ENCODE measurements around the gene IRF8. TPM values are rescaled to one million over a fixed set of nuclear protein-coding genes. Genes with fewer than 3 reads are reported as not detected.
A peak's percentile ranks its signal among the peaks of the same experiment; 100 is the strongest.
"Not testable (repeated sequence)": the region's sequence is repeated elsewhere in the genome, so short reads cannot be mapped to it uniquely, and the experiment has no call there.

The IRF8 gene
- total RNA-seq, 1 donor from 2014 or later, result 37.8 TPM

DNA sequence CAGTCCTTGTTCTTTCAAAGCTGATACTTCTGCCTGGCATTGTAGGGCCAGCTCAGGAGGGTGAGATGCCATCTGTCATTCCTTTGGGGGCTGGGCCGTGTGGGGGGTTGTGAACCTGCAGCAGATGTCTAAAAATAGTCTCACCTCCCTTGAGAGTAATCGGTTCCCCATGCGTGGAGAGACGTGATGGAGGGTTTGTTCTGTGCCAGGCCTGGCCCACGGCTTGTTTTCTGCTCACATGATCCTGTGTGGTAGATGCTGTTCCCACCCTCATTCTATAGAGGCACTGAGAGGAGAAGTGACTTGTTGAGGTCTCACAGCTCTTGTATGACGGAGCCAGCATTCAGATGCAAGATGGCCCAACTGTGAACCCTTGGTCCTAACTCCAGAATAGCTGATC is 4.6 kb downstream of the IRF8 start:
- H3K36me3 Mint-ChIP-seq (ENCODE audit: low read depth), result peaks cover 75% of the 10 kb centered on the region
- H3K27ac Mint-ChIP-seq, result no peak overlapping the region
- H3K27me3 Mint-ChIP-seq (ENCODE audit: low read depth), result no peaks in the 10 kb centered on the region
- H3K4me3 Mint-ChIP-seq (ENCODE audit: low read depth), result peak overlapping the region; percentile 85
- intact Hi-C loops (cut with micrococcal nuclease), result no loop called here
- no peak for DNase-seq (ENCODE audit: low spot score)
- peaks cover 46% of the 10 kb centered on the region for H3K4me1 Mint-ChIP-seq (ENCODE audit: low read depth)
- no peaks in the 10 kb centered on the region for H3K9me3 Mint-ChIP-seq

DNA sequence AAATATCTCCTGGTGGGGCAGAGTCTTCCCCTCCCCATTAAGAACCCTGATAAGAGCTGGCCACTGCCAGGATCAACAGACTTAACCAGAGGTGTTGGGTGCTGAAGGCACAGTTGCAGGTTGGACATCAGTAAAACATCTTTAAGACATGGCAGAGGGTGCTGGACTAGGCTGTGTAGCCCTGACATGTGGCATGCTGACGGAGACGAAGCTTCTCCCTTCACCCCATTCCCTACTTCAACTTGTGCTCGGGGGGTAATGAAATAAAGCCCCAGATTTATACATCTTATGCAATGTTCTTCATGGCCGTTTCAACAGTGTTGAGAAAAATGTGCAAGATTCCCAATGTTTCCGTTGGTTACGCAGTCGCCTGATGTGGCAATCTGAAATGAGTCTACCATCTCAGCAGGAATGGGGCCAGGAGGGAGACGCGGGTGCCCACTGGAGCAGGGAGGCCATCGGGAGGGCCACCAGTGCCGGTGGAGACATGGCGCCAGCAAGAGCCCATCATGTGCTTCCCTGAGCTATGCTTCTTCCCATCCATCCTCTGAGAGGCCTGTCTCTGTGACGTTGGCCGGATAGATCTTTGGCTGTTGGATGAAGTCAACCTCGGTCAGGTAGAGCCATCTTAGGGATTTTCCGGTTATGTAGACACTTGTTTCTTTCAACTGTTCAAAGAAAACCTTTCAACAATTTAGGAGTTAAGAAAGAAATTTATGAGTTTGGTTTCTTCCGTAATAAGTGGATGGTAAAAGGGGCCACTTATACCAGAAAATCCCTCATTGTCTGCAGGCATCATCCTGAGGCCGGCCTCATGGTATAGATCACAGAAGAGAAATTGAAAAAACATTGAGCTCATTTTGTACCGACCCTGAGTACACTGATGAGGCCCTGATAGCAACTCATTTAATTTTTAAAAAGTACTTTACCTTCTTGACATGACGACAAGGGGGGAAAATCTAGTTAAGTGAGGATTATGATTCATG is 6.4 kb downstream of the IRF8 start:
- no peaks in the 10 kb centered on the region for H3K9me3 Mint-ChIP-seq
- intact Hi-C loops (cut with micrococcal nuclease), result no loop called here
- H3K4me1 Mint-ChIP-seq (ENCODE audit: low read depth), result peaks cover 40% of the 10 kb centered on the region
- no peak overlapping the region for H3K27ac Mint-ChIP-seq
- DNase-seq (ENCODE audit: low spot score), result no peak
- peaks cover 92% of the 10 kb centered on the region for H3K36me3 Mint-ChIP-seq (ENCODE audit: low read depth)
- no peaks in the 10 kb centered on the region for H3K27me3 Mint-ChIP-seq (ENCODE audit: low read depth)
- H3K4me3 Mint-ChIP-seq (ENCODE audit: low read depth), result no peak overlapping the region

DNA sequence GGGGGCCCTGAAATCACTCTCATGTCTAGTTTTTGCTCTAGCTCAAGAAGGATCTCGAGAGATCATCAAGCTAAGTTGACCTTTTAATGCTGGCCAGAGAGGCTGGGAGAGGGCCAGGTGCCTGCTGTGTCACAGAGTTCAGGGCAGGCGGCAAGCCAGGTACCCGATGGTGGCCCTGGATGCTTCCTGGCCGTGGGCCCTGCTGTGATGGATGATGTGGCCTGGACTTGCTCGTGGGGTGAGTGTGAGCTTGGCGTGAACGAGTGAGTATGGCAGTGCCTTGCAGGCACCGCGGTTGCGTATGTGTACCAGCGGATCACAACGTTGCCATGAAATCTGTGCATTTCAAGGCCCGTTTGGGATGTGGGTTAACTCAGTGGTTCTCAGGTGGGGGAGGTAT is 7.4 kb downstream of the IRF8 start:
- peaks cover 92% of the 10 kb centered on the region for H3K36me3 Mint-ChIP-seq (ENCODE audit: low read depth)
- DNase-seq (ENCODE audit: low spot score), result no peak
- no peaks in the 10 kb centered on the region for H3K27me3 Mint-ChIP-seq (ENCODE audit: low read depth)
- no peak overlapping the region for H3K27ac Mint-ChIP-seq
- no peaks in the 10 kb centered on the region for H3K9me3 Mint-ChIP-seq
- peaks cover 31% of the 10 kb centered on the region for H3K4me1 Mint-ChIP-seq (ENCODE audit: low read depth)
- intact Hi-C loops (cut with micrococcal nuclease), result no loop called here
- no peak overlapping the region for H3K4me3 Mint-ChIP-seq (ENCODE audit: low read depth)

DNA sequence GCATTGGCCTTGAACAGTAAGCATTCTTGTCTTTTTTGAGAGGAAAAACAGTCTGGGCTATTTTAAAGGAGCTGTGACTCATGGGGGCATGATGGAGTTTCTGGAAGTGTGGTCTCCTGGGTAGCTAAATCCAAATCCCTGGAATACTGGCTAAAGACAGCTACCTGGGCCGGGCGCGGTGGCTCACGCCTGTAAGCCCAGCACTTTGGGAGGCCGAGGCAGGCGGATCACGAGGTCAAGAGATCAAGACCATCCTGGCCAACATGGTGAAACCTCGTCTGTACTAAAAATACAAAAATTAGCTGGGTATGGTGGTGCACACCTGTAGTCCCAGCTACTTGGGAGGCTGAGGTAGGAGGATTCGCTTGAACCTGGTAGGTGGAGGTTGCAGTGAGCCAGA is 8.3 kb downstream of the IRF8 start:
- DNase-seq (ENCODE audit: low spot score); H3K27ac Mint-ChIP-seq; H3K9me3 Mint-ChIP-seq; H3K27me3 Mint-ChIP-seq (ENCODE audit: low read depth); intact Hi-C loops (cut with micrococcal nuclease); H3K4me3 Mint-ChIP-seq (ENCODE audit: low read depth): not testable (repeated sequence)
- H3K36me3 Mint-ChIP-seq (ENCODE audit: low read depth), result peaks cover 92% of the 10 kb centered on the region
- peaks cover 22% of the 10 kb centered on the region for H3K4me1 Mint-ChIP-seq (ENCODE audit: low read depth)

DNA sequence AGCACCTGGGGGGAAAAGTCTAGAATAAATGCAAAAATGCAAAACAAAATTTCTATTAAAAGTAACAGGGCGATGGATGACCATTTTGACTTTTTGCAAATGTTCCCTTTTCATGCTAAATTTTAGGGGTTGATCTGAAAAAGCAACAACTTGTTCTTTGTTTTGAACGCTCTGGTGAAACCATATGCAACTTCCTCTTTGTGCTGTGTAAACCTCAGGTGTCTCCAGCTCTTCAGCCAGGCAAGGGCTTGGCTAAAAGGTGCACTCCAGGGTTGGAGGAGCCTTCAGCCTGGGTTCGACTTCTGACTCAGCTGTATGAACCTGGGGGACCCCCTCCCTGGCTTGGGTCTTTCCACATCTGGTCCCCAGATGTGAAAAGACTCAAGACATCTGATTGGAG is 9.5 kb downstream of the IRF8 start:
- intact Hi-C loops (cut with micrococcal nuclease), result no loop called here
- no peaks in the 10 kb centered on the region for H3K9me3 Mint-ChIP-seq
- peaks cover 94% of the 10 kb centered on the region for H3K36me3 Mint-ChIP-seq (ENCODE audit: low read depth)
- H3K4me1 Mint-ChIP-seq (ENCODE audit: low read depth), result peaks cover 10% of the 10 kb centered on the region
- no peak overlapping the region for H3K4me3 Mint-ChIP-seq (ENCODE audit: low read depth)
- H3K27ac Mint-ChIP-seq, result no peak overlapping the region
- no peaks in the 10 kb centered on the region for H3K27me3 Mint-ChIP-seq (ENCODE audit: low read depth)
- no peak for DNase-seq (ENCODE audit: low spot score)

DNA sequence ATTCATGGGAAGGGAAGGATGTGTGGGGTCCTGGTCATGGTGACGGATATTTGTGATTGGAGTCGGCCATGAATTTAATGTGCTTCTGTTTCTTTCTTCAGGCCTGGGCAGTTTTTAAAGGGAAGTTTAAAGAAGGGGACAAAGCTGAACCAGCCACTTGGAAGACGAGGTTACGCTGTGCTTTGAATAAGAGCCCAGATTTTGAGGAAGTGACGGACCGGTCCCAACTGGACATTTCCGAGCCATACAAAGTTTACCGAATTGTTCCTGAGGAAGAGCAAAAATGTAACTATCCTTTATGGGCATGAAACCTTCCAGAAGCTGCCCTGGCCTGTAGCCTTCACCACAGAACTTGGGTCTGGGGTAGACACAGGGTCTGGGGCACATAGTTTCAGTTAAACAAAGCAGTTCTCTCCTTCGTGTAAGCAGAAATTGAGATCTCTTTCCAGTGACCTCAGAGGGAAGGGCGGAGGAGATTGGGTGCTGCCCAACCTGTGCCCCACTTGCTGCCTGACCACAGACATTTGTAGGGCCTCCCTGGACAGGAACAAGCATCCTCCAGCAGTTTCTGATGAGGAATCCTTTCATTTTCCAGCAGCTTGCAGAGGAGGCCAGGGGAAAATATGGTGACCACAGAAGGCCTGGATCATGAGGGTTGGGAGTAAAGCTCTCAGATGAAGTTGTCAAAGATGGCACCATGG is 10.1 kb downstream of the IRF8 start:
- no peaks in the 10 kb centered on the region for H3K27me3 Mint-ChIP-seq (ENCODE audit: low read depth)
- intact Hi-C loops (cut with micrococcal nuclease), result no loop called here
- DNase-seq (ENCODE audit: low spot score), result no peak
- no peaks in the 10 kb centered on the region for H3K9me3 Mint-ChIP-seq
- H3K36me3 Mint-ChIP-seq (ENCODE audit: low read depth), result peaks cover 89% of the 10 kb centered on the region
- peaks cover 7% of the 10 kb centered on the region for H3K4me1 Mint-ChIP-seq (ENCODE audit: low read depth)
- no peak overlapping the region for H3K27ac Mint-ChIP-seq
- no peak overlapping the region for H3K4me3 Mint-ChIP-seq (ENCODE audit: low read depth)

DNA sequence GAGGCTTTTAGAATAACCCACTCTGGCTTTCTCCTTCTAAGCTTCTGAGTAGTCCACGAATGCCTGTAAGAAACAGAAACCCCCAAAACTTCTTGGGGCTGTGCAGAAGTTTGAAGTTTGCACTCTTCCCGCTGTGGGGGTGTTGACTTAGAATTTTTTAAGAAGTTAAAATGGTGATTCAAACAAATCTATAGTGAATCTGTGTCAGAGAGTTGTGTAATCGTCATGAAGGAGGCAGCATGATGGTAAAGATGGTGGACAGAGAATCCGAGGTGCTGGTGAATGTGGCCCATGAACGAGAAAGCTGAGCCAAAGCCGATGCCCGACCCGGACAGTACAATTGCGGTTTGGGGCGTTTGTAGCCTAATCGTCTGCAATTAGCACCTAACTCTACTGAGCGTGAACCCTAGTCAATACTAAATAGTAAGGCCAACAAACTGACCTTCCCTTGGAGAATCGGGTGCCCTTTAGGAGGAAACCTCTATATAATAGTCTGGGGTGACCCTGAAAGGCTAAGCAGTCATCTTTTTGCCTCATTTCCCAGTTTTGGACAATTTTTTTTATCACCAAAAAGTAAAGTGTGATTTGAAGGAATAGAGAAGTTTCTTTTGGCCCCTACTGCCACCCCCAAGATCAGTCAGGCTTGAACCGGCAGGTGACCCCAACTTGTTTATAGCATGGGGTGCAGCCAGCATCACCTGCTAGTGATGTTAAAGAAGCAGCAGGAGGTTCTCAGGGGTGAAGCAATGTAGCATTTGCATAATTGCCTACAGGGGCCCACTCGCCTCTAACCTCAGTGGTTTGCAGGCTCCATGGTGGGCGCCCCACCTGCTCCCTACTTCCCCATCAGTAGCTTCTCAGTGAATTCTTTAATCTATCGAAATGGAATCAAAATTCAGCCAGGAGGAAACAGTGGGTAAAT is 11.2 kb downstream of the IRF8 start:
- Mint-ChIP-seq H3K9me3 (no peaks in the 10 kb centered on the region), H3K27me3 (ENCODE audit: low read depth) (no peaks in the 10 kb centered on the region), H3K27ac (no peak overlapping the region), H3K36me3 (ENCODE audit: low read depth) (peaks cover 85% of the 10 kb centered on the region), H3K4me1 (ENCODE audit: low read depth) (peaks cover 7% of the 10 kb centered on the region), H3K4me3 (ENCODE audit: low read depth) (no peak overlapping the region)
- no peak for DNase-seq (ENCODE audit: low spot score)
- intact Hi-C loops (cut with micrococcal nuclease), result no loop called here

DNA sequence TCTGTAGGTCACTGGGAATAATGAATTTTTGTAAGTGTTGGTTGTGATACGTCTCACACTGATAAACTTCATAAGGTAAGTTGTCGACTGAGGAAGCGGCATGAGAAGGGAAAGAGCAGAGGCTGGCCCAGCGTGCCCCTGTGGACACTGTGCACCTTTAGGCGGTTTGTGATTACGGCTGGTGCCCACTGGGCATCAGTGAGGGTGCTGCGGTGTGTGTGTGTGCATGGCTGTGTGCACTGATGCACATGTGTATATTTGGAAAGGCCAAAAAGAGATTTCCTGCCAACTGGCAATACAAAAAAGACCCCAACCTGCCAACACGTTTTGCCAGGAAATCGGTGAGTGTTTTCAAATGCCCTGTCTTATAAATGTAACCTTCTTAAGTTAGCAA is 11.9 kb downstream of the IRF8 start:
- H3K27ac Mint-ChIP-seq, result no peak overlapping the region
- DNase-seq (ENCODE audit: low spot score), result no peak
- no peaks in the 10 kb centered on the region for H3K9me3 Mint-ChIP-seq
- no peak overlapping the region for H3K4me3 Mint-ChIP-seq (ENCODE audit: low read depth)
- peaks cover 79% of the 10 kb centered on the region for H3K36me3 Mint-ChIP-seq (ENCODE audit: low read depth)
- intact Hi-C loops (cut with micrococcal nuclease), result no loop called here
- H3K4me1 Mint-ChIP-seq (ENCODE audit: low read depth), result peaks cover 7% of the 10 kb centered on the region
- H3K27me3 Mint-ChIP-seq (ENCODE audit: low read depth), result no peaks in the 10 kb centered on the region

DNA sequence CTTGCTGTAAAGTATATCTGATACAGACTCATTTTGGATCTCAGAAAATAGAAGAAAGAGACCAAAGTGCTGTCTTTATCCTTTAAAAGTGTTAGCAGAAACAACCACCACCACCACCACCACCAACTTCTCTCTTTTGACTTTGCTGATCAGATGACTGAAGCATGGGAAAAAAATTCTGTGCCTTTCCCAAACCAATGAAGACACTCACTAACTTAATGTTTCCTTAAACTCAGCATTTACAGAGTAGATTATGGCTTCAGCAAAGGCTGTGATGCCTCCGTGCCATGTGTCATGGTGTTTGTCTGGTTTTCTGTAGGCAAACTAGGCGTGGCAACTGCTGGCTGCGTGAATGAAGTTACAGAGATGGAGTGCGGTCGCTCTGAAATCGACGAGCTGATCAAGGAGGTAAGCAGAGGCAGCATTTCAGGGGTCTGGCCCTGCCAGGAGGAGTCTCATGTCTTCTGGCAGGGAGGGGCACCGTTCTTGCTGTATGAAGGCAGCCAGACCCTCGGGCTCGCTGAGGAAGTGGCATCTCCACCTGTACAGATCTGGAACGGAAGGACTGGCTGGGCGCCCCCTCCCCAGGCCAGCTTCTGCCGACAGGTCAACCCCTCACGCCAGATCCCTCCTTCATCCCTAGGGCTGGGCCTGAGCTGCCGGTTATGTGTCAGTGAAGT is 12.4 kb downstream of the IRF8 start:
- intact Hi-C loops (cut with micrococcal nuclease), result no loop called here
- no peak overlapping the region for H3K4me3 Mint-ChIP-seq (ENCODE audit: low read depth)
- DNase-seq (ENCODE audit: low spot score), result no peak
- H3K4me1 Mint-ChIP-seq (ENCODE audit: low read depth), result peaks cover 7% of the 10 kb centered on the region
- peaks cover 74% of the 10 kb centered on the region for H3K36me3 Mint-ChIP-seq (ENCODE audit: low read depth)
- H3K27ac Mint-ChIP-seq, result no peak overlapping the region
- no peaks in the 10 kb centered on the region for H3K9me3 Mint-ChIP-seq
- H3K27me3 Mint-ChIP-seq (ENCODE audit: low read depth), result no peaks in the 10 kb centered on the region

DNA sequence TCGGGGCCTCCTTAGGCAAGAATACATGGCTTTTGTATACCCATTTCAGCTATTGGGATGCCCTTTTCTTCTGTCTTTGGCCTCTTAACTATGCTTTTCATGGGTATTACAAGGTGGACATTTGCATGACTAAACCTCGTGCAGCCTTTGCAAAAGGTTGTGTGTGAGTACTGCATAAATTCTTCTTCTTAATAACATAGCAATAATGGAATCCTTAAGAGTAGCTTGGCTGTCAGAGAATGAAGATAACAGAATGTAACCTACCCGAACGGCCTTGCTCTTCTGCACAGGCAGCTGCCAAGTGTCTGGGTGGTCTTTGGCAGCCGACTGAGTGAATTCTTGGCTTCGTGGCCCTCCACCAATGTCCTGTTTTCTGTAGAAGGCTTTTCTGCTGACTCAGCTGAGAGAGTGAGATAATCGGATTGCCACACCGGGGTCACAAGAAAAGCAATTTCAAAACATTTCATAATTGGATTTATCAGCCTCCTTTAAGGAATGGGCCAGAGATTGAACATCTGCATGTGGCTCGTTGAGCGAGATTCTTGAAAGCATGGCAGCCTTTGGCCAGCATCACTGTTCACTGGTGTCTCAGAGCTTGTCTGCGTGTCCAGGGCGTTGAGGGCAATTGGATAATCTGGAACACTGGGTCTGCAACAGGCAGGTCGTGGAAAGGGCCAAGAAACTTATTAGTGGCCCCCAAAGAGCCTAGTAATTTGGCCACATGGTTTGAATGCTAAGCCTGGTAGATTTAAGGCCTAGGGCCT is 13.4 kb downstream of the IRF8 start:
- Mint-ChIP-seq H3K4me1 (ENCODE audit: low read depth) (peaks cover 7% of the 10 kb centered on the region), H3K9me3 (no peaks in the 10 kb centered on the region), H3K27ac (no peak overlapping the region), H3K36me3 (ENCODE audit: low read depth) (peaks cover 70% of the 10 kb centered on the region), H3K27me3 (ENCODE audit: low read depth) (no peaks in the 10 kb centered on the region), H3K4me3 (ENCODE audit: low read depth) (no peak overlapping the region)
- DNase-seq (ENCODE audit: low spot score), result no peak
- intact Hi-C loops (cut with micrococcal nuclease), result no loop called here

DNA sequence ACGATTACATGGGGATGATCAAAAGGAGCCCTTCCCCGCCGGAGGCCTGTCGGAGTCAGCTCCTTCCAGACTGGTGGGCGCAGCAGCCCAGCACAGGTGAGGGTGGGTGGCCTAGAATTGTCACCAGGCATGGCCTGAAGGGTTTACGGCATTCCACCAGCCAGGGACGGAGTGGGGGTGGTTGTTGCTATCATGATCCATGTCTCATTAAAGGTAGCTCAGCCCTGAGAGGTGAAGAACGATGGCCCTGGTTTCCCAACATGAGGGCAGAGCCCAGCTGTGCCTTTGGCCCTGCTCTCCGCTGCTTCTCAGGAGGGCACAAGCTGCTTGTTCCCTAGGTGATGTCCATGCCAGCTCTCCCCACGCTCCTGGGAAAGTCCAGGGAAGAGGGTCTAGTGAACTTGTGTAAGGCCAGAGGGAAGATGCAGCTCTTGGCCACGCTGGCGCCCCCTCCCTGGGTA is 14.2 kb downstream of the IRF8 start:
- intact Hi-C loops (cut with micrococcal nuclease), result no loop called here
- H3K36me3 Mint-ChIP-seq (ENCODE audit: low read depth), result peaks cover 75% of the 10 kb centered on the region
- peaks cover 5% of the 10 kb centered on the region for H3K4me1 Mint-ChIP-seq (ENCODE audit: low read depth)
- DNase-seq (ENCODE audit: low spot score), result no peak
- no peak overlapping the region for H3K27ac Mint-ChIP-seq
- no peak overlapping the region for H3K4me3 Mint-ChIP-seq (ENCODE audit: low read depth)
- H3K27me3 Mint-ChIP-seq (ENCODE audit: low read depth), result no peaks in the 10 kb centered on the region
- H3K9me3 Mint-ChIP-seq, result no peaks in the 10 kb centered on the region

All from activated T-helper 2 cell treated with anti-CD3 and anti-CD28 coated beads, Interferon-gamma antibody, Interleukin-2, Interleukin-4, amounts not matched to agents 10 μg/mL and 5 μg/mL and 100 μg/mL, durations not matched to agents 14 hours and 24 hours and 36 hours (primary cell).